Left ventricle myocardium inferior (tissue), 1 donor: ENCODE data around the gene CRLF3. TPM values are rescaled to one million over a fixed set of nuclear protein-coding genes. Genes with fewer than 3 reads are reported as not detected.
A peak's percentile ranks its signal among the peaks of the same experiment; 100 is the strongest.

Experiments used
- DNase-seq: peaks from one replicate; pipeline ENCODE4 v3.0.0-alpha.2; 2020
- H3K27ac ChIP-seq: fragments of 200-600 bp; replicated peaks from 2 replicates; pipeline ENCODE4 v1.8.0; 2021
- H3K27me3 ChIP-seq: fragments of 200-600 bp; 2 replicates; pipeline ENCODE4 v1.8.0; 2021; ENCODE audit warnings: low read depth
- H3K36me3 ChIP-seq: fragments of 200-600 bp; 2 replicates; pipeline ENCODE4 v1.8.0; 2021
- H3K4me1 ChIP-seq: fragments of 200-600 bp; 2 replicates; pipeline ENCODE4 v1.8.0; 2021
- H3K4me3 ChIP-seq: fragments of 200-600 bp; 2 replicates; pipeline ENCODE4 v1.8.0; 2021; ENCODE audit warnings: mild to moderate bottlenecking, moderate library complexity
- H3K9me3 ChIP-seq: fragments of 200-600 bp; replicated peaks from 2 replicates; pipeline ENCODE4 v1.8.0; 2021
- intact Hi-C: fragments of 100-400 bp; cut with micrococcal nuclease; formaldehyde crosslinking; loops from one replicate; pipeline ENCODE4 v1.11.0; 2022
- long read RNA-seq: library from polyadenylated mRNA; unstranded; transcript quantifications from one replicate; pipeline ENCODE4 v2.0.0, GENCODE V29; 2021
- total RNA-seq: library from RNA; stranded (reverse); fragmentation: NEBNext Ultra II Directional; extraction: Animal tissue kit (Norgen Biotek cat#: 25700); gene quantifications from one replicate; pipeline ENCODE4 v1.2.1, GENCODE V29; 2021
- TF ChIP-seq, protein P1 (sequence below): fragments of 200-600 bp; IDR thresholded peaks from 2 replicates; pipeline ENCODE4 v1.8.0; 2021; ENCODE audit warnings: antibody characterized with exemption, mild to moderate bottlenecking, borderline replicate concordance
- donor health status: DM: no; HTN: yes; CAD: no; lungs with severe emphysema.

Gene CRLF3, protein sequence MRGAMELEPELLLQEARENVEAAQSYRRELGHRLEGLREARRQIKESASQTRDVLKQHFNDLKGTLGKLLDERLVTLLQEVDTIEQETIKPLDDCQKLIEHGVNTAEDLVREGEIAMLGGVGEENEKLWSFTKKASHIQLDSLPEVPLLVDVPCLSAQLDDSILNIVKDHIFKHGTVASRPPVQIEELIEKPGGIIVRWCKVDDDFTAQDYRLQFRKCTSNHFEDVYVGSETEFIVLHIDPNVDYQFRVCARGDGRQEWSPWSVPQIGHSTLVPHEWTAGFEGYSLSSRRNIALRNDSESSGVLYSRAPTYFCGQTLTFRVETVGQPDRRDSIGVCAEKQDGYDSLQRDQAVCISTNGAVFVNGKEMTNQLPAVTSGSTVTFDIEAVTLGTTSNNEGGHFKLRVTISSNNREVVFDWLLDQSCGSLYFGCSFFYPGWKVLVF
- total RNA-seq: 4.7 TPM
- long read RNA-seq, transcript CRLF3-201 (8 exons, 2,957 nt): major isoform, 9 of 11 reads
- long read RNA-seq, partial matches to known transcripts: 0 of 11 reads
- long read RNA-seq, other reads (novel, unspliced or antisense): 2 of 11 reads

DNA sequence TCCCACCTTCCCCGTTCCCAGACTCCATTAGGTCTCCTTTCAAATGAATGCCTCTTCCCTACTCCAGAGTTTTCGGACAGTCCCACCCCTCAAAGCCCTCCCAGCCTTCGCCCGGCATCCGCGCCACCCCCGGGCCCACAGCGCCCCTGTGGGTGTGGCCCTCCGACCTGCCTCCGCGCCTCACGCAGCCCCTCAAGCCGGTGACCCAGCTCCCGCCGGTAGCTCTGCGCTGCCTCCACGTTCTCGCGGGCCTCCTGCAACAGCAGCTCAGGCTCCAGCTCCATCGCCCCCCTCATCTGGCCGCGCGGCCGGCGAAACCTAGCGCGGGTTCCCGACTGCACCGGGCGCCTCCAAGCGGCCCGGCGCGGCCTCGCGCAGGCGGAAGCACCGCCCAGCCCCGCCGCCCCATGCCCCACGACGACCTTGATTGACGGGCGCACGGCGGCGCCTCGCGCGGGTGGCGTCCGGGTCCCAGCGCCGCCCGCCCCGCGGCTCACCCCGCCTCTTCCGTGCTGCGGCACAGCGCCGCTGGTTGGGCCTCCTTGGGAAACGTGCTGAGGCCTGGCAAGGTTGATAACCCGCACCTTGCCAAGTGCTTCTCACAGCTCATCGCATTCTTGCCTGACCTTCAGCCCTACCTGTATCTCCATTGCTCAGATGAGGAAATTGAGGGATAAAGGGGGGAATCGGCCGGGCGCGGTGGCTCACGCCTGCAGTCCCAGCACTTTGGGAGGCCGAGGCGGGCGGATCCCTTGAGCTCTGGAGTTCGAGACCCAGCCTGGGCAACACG, at the start of gene CRLF3:
CRLF3 (minus strand) TSS at position 337 of the 790 bp plus-strand sequence; CDS start at position 296, 41 bp downstream.
- Histone ChIP-seq H3K27ac (peak within 1 kb of the TSS; percentile 88), H3K9me3 (no peaks in the 10 kb centered on the region), H3K4me1 (peaks cover 42% of the 10 kb centered on the region), H3K4me3 (peak within 1 kb of the TSS; percentile 87), H3K36me3 (no peaks in the 10 kb centered on the region), H3K27me3 (no peaks in the 10 kb centered on the region)
- peak; percentile 91 for DNase-seq
- intact Hi-C loops: no loop called here
- TF ChIP-seq, protein P1, sequence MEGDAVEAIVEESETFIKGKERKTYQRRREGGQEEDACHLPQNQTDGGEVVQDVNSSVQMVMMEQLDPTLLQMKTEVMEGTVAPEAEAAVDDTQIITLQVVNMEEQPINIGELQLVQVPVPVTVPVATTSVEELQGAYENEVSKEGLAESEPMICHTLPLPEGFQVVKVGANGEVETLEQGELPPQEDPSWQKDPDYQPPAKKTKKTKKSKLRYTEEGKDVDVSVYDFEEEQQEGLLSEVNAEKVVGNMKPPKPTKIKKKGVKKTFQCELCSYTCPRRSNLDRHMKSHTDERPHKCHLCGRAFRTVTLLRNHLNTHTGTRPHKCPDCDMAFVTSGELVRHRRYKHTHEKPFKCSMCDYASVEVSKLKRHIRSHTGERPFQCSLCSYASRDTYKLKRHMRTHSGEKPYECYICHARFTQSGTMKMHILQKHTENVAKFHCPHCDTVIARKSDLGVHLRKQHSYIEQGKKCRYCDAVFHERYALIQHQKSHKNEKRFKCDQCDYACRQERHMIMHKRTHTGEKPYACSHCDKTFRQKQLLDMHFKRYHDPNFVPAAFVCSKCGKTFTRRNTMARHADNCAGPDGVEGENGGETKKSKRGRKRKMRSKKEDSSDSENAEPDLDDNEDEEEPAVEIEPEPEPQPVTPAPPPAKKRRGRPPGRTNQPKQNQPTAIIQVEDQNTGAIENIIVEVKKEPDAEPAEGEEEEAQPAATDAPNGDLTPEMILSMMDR: peak; percentile 73

DNA sequence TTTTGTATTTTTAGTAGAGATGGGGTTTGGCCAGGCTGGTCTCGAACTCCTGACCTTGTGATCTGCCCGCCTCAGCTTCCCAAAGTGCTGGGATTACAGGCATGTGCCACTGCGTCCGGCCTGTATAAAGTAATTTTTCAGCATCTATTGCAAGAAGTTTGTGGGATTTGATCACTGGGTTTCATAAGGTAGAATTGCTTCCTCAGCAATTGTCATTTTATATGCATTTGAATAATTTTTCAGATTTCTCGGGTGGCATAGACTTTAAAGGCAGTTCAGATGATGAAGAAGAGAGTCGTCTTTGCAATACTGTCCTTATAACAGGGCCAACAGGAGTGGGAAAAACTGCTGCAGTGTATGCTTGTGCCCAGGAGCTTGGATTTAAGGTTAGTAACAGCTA, 44.5 kb upstream of the CRLF3 start:
- no peak overlapping the region for H3K27ac ChIP-seq
- TF ChIP-seq, protein P1: no peak
- H3K4me3 ChIP-seq: no peak overlapping the region
- H3K9me3 ChIP-seq: no peaks in the 10 kb centered on the region
- no peaks in the 10 kb centered on the region for H3K27me3 ChIP-seq
- no peaks in the 10 kb centered on the region for H3K4me1 ChIP-seq
- no peak for DNase-seq
- intact Hi-C loops: no loop called here
- no peaks in the 10 kb centered on the region for H3K36me3 ChIP-seq

DNA sequence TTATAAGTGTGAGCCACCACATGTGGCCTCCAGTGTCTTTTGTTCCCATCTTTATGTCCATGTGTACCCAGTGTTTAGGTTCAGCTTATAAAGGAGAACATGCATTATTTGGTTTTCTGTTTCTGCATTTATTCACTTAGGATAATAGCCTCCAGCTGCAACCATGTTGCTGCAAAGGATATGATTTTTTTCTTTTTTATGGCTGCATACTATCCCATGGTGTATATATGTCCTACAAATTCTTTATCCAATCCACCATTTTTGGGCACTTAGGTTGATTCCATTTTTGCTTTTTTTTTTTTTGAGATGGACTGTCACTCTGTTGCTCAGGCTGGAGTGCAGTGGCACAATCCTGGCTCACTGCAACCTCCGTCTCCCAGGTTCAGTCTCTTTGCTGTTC, 40.1 kb upstream of the CRLF3 start:
- intact Hi-C loops: no loop called here
- TF ChIP-seq, protein P1: no peak
- Histone ChIP-seq H3K4me1 (no peaks in the 10 kb centered on the region), H3K27me3 (no peaks in the 10 kb centered on the region), H3K36me3 (no peaks in the 10 kb centered on the region), H3K4me3 (no peak overlapping the region), H3K9me3 (no peaks in the 10 kb centered on the region), H3K27ac (no peak overlapping the region)
- no peak for DNase-seq

DNA sequence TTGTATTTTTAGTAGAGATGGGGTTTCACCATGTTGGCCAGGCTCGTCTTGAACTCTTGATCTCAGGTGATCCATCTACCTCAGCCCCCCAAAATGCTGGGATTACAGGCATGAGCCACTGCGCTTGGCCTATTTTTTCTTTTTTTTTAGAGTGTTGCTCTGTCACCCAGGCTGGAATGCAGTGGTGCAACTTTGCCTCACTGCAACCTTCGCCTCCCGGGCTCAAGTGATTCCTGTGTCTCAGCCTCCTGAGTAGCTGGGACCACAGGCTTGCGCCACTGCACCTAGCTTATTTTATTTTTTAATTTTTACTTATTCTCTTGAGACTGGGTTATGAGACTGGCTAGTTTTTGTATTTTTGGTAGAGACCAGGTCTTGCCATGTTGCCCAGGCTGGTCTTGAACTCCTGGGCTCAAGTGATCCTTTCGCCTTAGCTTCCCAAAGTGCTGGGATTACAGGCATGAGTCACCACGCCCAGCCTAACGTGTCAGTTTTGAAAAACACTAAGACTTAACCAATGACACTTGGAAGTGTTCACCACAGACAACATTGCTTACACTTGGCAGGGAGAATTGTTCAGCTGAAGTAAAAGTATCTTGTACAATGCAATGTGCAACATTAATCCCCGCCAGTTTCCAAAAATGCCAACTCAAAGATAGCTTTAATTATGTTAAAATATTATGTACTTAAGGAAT, 34.2 kb upstream of the CRLF3 start:
- DNase-seq: no peak
- H3K9me3 ChIP-seq: no peaks in the 10 kb centered on the region
- H3K27me3 ChIP-seq: no peaks in the 10 kb centered on the region
- intact Hi-C loops: no loop called here
- H3K4me3 ChIP-seq: no peak overlapping the region
- no peaks in the 10 kb centered on the region for H3K36me3 ChIP-seq
- H3K4me1 ChIP-seq: no peaks in the 10 kb centered on the region
- TF ChIP-seq, protein P1: no peak
- H3K27ac ChIP-seq: no peak overlapping the region

DNA sequence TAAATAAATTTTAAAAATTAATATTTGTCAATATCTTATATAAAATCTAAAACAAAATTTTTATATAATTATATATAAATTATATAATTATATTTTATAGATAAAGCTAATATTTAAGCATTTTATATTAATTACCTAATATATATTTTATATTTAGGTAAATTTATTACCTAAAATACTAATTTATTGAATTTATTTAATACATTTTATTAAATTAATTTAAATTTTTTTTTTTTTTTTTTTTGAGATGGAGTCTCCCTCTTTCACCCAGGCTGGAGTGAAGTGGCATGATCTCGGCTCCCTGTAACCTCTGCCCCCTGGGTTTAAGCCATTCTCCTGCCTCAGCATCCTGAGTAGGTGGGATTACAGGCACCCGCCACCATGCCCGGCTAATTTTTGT, 29.7 kb upstream of the CRLF3 start:
- DNase-seq: no peak
- Histone ChIP-seq H3K27ac (no peak overlapping the region), H3K4me3 (no peak overlapping the region), H3K9me3 (no peaks in the 10 kb centered on the region), H3K36me3 (no peaks in the 10 kb centered on the region), H3K27me3 (no peaks in the 10 kb centered on the region), H3K4me1 (no peaks in the 10 kb centered on the region)
- intact Hi-C loops: no loop called here
- TF ChIP-seq, protein P1: no peak
